Smooth muscle cell (in vitro differentiated cells): ENCODE measurements around the gene KCNK2. TPM values are rescaled to one million over a fixed set of nuclear protein-coding genes. Genes with fewer than 3 reads are reported as not detected.
A peak's percentile ranks its signal among the peaks of the same experiment; 100 is the strongest.

Source experiments
- DNase-seq: peaks from one replicate; lab custom pipeline; 2025; ENCODE audit not compliant: unreplicated experiment; lab: John Stamatoyannopoulos, UW
- H2AFZ ChIP-seq: fragments of 200-600 bp; sonication (generic); 2 replicates; pipeline ENCODE4 v1.6.0; 2016; ENCODE audit warnings: antibody characterized with exemption, low read depth, mild to moderate bottlenecking
- H3F3A ChIP-seq: fragments of 200-600 bp; sonication (generic); 2 replicates; pipeline ENCODE4 v1.6.0; 2017; ENCODE audit warnings: antibody characterized with exemption, low read depth
- H3K27ac ChIP-seq: fragments of 200-600 bp; sonication (generic); 2 replicates; pipeline ENCODE4 v1.5.1; 2016; ENCODE audit warnings: low read depth, mild to moderate bottlenecking
- H3K27me3 ChIP-seq: fragments of 200-600 bp; sonication (generic); 2 replicates; pipeline ENCODE4 v1.6.1; 2016; ENCODE audit warnings: low read depth, mild to moderate bottlenecking
- H3K36me3 ChIP-seq: fragments of 200-600 bp; sonication (generic); 2 replicates; pipeline ENCODE4 v1.5.1; 2016; ENCODE audit warnings: low read depth
- H3K4me1 ChIP-seq: fragments of 200-600 bp; sonication (generic); 2 replicates; pipeline ENCODE4 v1.5.1; 2016; ENCODE audit warnings: low read depth
- H3K4me2 ChIP-seq: fragments of 200-600 bp; sonication (generic); 2 replicates; pipeline ENCODE4 v1.6.0; 2016; ENCODE audit warnings: mild to moderate bottlenecking
- H3K4me3 ChIP-seq: fragments of 200-600 bp; sonication (generic); 2 replicates; pipeline ENCODE4 v1.5.1; 2016; ENCODE audit warnings: mild to moderate bottlenecking
- H3K79me2 ChIP-seq: fragments of 200-600 bp; sonication (generic); 2 replicates; pipeline ENCODE4 v1.6.0; 2016; ENCODE audit warnings: low read depth, mild to moderate bottlenecking
- H3K9ac ChIP-seq: fragments of 200-600 bp; sonication (generic); 2 replicates; pipeline ENCODE4 v1.6.0; 2016; ENCODE audit warnings: low read depth
- H3K9me3 ChIP-seq: fragments of 200-600 bp; sonication (generic); replicated peaks from 2 replicates; pipeline ENCODE4 v1.5.1; 2016; ENCODE audit warnings: low read depth
- H4K20me1 ChIP-seq: fragments of 200-600 bp; sonication (generic); 2 replicates; pipeline ENCODE4 v1.6.0; 2016; ENCODE audit warnings: low read depth
- CTCF ChIP-seq: fragments of 200-600 bp; sonication (generic); IDR thresholded peaks from 2 replicates; pipeline ENCODE4 v1.5.1; 2017; ENCODE audit warnings: borderline replicate concordance, mild to moderate bottlenecking, antibody characterized with exemption; ENCODE audit not compliant: insufficient read depth, poor library complexity, severe bottlenecking
- WGBS: methylation state at CpG from one replicate; pipeline ENCODE4 v1.1.7; 2016; ENCODE audit warnings: low lambda C conversion rate; 5-methylcytosine and 5-hydroxymethylcytosine counted together
- polyA plus RNA-seq: library from polyadenylated mRNA; unstranded; fragments of >200 nt; fragmentation: Nextera tagmentation; extraction: Ambion mirVana; gene quantifications from 2 replicates; pipeline ENCODE4 v1.2.1, GENCODE V29; 2016
- total RNA-seq: library from RNA; depleted of rRNA; stranded (reverse); fragments of >200 nt; gene quantifications from 2 replicates; pipeline ENCODE4 v1.2.3, GENCODE V29; 2014

KCNK2 gene
- total and polyA plus RNA-seq, 2 experiments from 2014 or later, result not detected

GRCh38 chr1:215143497-215143896 is 61.0 kb downstream of the KCNK2 start:
- Histone ChIP-seq H3K4me1 (no peaks in the 10 kb centered on the region), H3K27me3 (no peaks in the 10 kb centered on the region), H3F3A (no peaks in the 10 kb centered on the region), H2AFZ (no peak overlapping the region), H3K27ac (no peak overlapping the region), H3K9me3 (peaks cover 4% of the 10 kb centered on the region), H3K36me3 (peaks cover 3% of the 10 kb centered on the region), H3K9ac (no peak overlapping the region), H4K20me1 (no peaks in the 10 kb centered on the region), H3K4me3 (no peak overlapping the region), H3K79me2 (no peaks in the 10 kb centered on the region), H3K4me2 (no peak overlapping the region)
- no peak for DNase-seq
- TF ChIP-seq CTCF, result no peak
- 93% methylated on average over 2 of the region's 2 CpGs for WGBS

GRCh38 chr1:215146240-215146975 is 63.9 kb downstream of the KCNK2 start:
- TF ChIP-seq CTCF, result peak; percentile 53
- peaks cover 3% of the 10 kb centered on the region for H3K36me3 ChIP-seq
- peaks cover under 1% of the 10 kb centered on the region for H3K9me3 ChIP-seq
- WGBS, result 81% methylated on average over 8 of the region's 8 CpGs
- H3K27me3 ChIP-seq, result no peaks in the 10 kb centered on the region
- no peak overlapping the region for H2AFZ ChIP-seq
- no peak overlapping the region for H3K27ac ChIP-seq
- DNase-seq, result no peak
- no peak overlapping the region for H3K4me2 ChIP-seq
- H4K20me1 ChIP-seq, result no peaks in the 10 kb centered on the region
- no peaks in the 10 kb centered on the region for H3K4me1 ChIP-seq
- no peak overlapping the region for H3K4me3 ChIP-seq
- H3K79me2 ChIP-seq, result no peaks in the 10 kb centered on the region
- no peak overlapping the region for H3K9ac ChIP-seq
- no peaks in the 10 kb centered on the region for H3F3A ChIP-seq

- Histone ChIP-seq H3K27me3 (no peaks in the 10 kb centered on the region), H3F3A (no peaks in the 10 kb centered on the region), H3K27ac (no peak overlapping the region), H3K4me3 (no peak overlapping the region), H3K9ac (no peak overlapping the region), H4K20me1 (no peaks in the 10 kb centered on the region), H3K79me2 (no peaks in the 10 kb centered on the region), H3K36me3 (no peaks in the 10 kb centered on the region), H2AFZ (no peak overlapping the region), H3K4me2 (no peak overlapping the region), H3K4me1 (no peaks in the 10 kb centered on the region), H3K9me3 (no peaks in the 10 kb centered on the region)
- no peak for DNase-seq
- 79% methylated on average over 3 of the region's 3 CpGs for WGBS
- TF ChIP-seq CTCF, result no peak
These were observed 64.5 kb downstream of the KCNK2 start for GRCh38 chr1:215147024-215147423.
